ENCODE results near the gene DEGS2.

DEGS2 gene

DNA sequence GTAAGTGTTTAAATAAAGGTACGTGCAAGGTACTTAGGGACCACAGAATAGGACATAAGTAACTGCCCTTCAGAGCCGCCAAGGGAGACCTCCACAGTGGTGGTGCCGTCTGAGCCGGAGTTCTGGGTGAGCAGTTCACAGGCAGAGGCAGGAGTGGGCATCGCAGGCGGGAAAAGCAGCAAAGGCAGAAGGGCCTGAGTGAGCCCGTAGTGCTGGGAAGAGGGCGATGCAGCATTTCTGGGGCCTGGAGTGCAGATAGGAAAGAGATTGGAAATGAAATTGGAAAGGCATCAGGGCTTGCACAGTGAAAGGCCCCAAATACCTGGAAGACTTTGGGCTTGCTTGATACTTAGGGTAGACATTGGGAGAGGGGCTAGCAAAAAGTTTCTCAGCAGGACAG lies 61.3 kb downstream of the DEGS2 start:
- ATAC-seq (ENCODE audit: insufficient read depth, low read depth) (no peak), DNase-seq (no peak)
- Histone ChIP-seq H4K20me1 (ENCODE audit: insufficient read depth, low read length) (peaks cover 93% of the 10 kb centered on the region), H3K4me2 (ENCODE audit: insufficient read depth, low read length) (no peak overlapping the region), H3K79me2 (ENCODE audit: insufficient read depth, low read length) (peaks cover 100% of the 10 kb centered on the region), H3K9ac (ENCODE audit: low read depth, low read length) (no peak overlapping the region), H3K36me3 (ENCODE audit: insufficient read depth, low read length) (peaks cover 100% of the 10 kb centered on the region), H3K4me3 (ENCODE audit: low read depth in 1 of 2, low read length in 2 of 2) (no peak overlapping the region), H3K4me1 (ENCODE audit: insufficient read depth, low read length) (peaks cover 28% of the 10 kb centered on the region), H3K27me3 (ENCODE audit: insufficient read depth, low read length, poor library complexity) (no peaks in the 10 kb centered on the region), H2AFZ (ENCODE audit: low read depth, low read length) (no peak overlapping the region), H3K27ac (ENCODE audit: low read length) (no peak overlapping the region), H3K9me3 (ENCODE audit: insufficient read depth, low read length, severe bottlenecking) (no peaks in the 10 kb centered on the region)
- TF ChIP-seq, protein P1, sequence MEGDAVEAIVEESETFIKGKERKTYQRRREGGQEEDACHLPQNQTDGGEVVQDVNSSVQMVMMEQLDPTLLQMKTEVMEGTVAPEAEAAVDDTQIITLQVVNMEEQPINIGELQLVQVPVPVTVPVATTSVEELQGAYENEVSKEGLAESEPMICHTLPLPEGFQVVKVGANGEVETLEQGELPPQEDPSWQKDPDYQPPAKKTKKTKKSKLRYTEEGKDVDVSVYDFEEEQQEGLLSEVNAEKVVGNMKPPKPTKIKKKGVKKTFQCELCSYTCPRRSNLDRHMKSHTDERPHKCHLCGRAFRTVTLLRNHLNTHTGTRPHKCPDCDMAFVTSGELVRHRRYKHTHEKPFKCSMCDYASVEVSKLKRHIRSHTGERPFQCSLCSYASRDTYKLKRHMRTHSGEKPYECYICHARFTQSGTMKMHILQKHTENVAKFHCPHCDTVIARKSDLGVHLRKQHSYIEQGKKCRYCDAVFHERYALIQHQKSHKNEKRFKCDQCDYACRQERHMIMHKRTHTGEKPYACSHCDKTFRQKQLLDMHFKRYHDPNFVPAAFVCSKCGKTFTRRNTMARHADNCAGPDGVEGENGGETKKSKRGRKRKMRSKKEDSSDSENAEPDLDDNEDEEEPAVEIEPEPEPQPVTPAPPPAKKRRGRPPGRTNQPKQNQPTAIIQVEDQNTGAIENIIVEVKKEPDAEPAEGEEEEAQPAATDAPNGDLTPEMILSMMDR (IDR thresholded peaks at IDR 0.05; ENCODE audit: borderline replicate concordance, extremely low read depth, low read length, poor library complexity, severe bottlenecking) = no peak
- no peak for TF ChIP-seq EZH2 (IDR thresholded peaks at IDR 0.05; ENCODE audit: borderline replicate concordance, low read depth, low read length, severe bottlenecking)

DNA sequence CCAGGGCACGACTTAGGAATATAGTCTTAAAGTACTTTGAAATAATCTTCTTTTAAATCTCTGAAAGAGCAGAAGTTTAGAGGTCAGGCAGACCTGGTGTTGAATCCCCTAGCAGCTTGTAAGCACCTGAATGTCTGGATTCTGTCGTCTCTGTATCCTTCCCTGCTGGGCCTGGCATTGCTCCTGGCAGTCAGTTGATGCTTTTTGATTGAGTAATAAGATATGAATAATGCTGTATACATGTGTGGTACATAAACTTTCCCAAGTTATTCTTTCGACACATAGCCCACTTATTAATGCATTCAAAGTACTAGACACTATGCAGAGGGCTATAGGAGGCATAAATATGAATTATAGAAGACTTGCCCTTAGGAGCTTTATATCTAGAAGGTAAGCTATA lies 62.8 kb downstream of the DEGS2 start:
- ATAC-seq (ENCODE audit: insufficient read depth, low read depth) (no peak), DNase-seq (no peak)
- no peak overlapping the region for H2AFZ ChIP-seq (ENCODE audit: low read depth, low read length)
- H3K9ac ChIP-seq (ENCODE audit: low read depth, low read length) = no peak overlapping the region
- no peak for TF ChIP-seq EZH2 (IDR thresholded peaks at IDR 0.05; ENCODE audit: borderline replicate concordance, low read depth, low read length, severe bottlenecking)
- TF ChIP-seq, protein P1 (IDR thresholded peaks at IDR 0.05; ENCODE audit: borderline replicate concordance, extremely low read depth, low read length, poor library complexity, severe bottlenecking) = no peak
- H3K4me3 ChIP-seq (ENCODE audit: low read depth in 1 of 2, low read length in 2 of 2) = no peak overlapping the region
- peaks cover 16% of the 10 kb centered on the region for H3K4me1 ChIP-seq (ENCODE audit: insufficient read depth, low read length)
- peaks cover 92% of the 10 kb centered on the region for H4K20me1 ChIP-seq (ENCODE audit: insufficient read depth, low read length)
- H3K27me3 ChIP-seq (ENCODE audit: insufficient read depth, low read length, poor library complexity) = no peaks in the 10 kb centered on the region
- H3K79me2 ChIP-seq (ENCODE audit: insufficient read depth, low read length) = peaks cover 100% of the 10 kb centered on the region
- H3K4me2 ChIP-seq (ENCODE audit: insufficient read depth, low read length) = no peak overlapping the region
- peak overlapping the region; percentile 14; the same call in 1 of the 2 replicates for H3K27ac ChIP-seq (ENCODE audit: low read length)
- no peaks in the 10 kb centered on the region for H3K9me3 ChIP-seq (ENCODE audit: insufficient read depth, low read length, severe bottlenecking)
- peaks cover 100% of the 10 kb centered on the region for H3K36me3 ChIP-seq (ENCODE audit: insufficient read depth, low read length)
